ENCODE results near the gene ZNF646.

GRCh38 chr16:31085411-31085810, 11.2 kb downstream of the ZNF646 start:
- TF ChIP-seq GABPA (IDR thresholded peaks at IDR 0.05 in 1 of 2, conservative IDR thresholded peaks at IDR 0.05 in 1 of 2): no peak
- TF ChIP-seq, protein P1, sequence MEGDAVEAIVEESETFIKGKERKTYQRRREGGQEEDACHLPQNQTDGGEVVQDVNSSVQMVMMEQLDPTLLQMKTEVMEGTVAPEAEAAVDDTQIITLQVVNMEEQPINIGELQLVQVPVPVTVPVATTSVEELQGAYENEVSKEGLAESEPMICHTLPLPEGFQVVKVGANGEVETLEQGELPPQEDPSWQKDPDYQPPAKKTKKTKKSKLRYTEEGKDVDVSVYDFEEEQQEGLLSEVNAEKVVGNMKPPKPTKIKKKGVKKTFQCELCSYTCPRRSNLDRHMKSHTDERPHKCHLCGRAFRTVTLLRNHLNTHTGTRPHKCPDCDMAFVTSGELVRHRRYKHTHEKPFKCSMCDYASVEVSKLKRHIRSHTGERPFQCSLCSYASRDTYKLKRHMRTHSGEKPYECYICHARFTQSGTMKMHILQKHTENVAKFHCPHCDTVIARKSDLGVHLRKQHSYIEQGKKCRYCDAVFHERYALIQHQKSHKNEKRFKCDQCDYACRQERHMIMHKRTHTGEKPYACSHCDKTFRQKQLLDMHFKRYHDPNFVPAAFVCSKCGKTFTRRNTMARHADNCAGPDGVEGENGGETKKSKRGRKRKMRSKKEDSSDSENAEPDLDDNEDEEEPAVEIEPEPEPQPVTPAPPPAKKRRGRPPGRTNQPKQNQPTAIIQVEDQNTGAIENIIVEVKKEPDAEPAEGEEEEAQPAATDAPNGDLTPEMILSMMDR (IDR thresholded peaks at IDR 0.05; ENCODE audit: low read depth, low read length, missing input control): no peak
- TF ChIP-seq, protein P2, sequence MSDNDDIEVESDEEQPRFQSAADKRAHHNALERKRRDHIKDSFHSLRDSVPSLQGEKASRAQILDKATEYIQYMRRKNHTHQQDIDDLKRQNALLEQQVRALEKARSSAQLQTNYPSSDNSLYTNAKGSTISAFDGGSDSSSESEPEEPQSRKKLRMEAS (IDR thresholded peaks at IDR 0.05): no peak
- no peak for TF ChIP-seq JUND (IDR thresholded peaks at IDR 0.05)
- no peak for TF ChIP-seq HNF4G (IDR thresholded peaks at IDR 0.05)
- no peak for TF ChIP-seq REST (IDR thresholded peaks at IDR 0.05)
- TF ChIP-seq NR2F2 (IDR thresholded peaks at IDR 0.05): no peak

All from liver (tissue), 3 donors.